ENCODE data around the gene CPNE7. TPM values are rescaled to one million over a fixed set of nuclear protein-coding genes. Genes with fewer than 3 reads are reported as not detected.
"Not testable (repeated sequence)": the region's sequence is repeated elsewhere in the genome, so short reads cannot be mapped to it uniquely, and the experiment has no call there.

The CPNE7 gene
- total RNA-seq, 1 donor from 2014 or later, result 5.5 TPM

- no peaks in the 10 kb centered on the region for H3K4me1 Mint-ChIP-seq (ENCODE audit: unreplicated experiment)
- H3K27ac Mint-ChIP-seq (ENCODE audit: unreplicated experiment), result no peak overlapping the region
- no peak for DNase-seq (ENCODE audit: low spot score)
- no peak for TF ChIP-seq CTCF (IDR thresholded peaks at IDR 0.05; ENCODE audit: unreplicated experiment)
- H3K36me3 Mint-ChIP-seq (ENCODE audit: low read depth, unreplicated experiment), result no peaks in the 10 kb centered on the region
- no peak overlapping the region for H3K4me3 Mint-ChIP-seq (ENCODE audit: unreplicated experiment)
- H3K9me3 Mint-ChIP-seq (ENCODE audit: unreplicated experiment), result no peaks in the 10 kb centered on the region
- H3K27me3 Mint-ChIP-seq (ENCODE audit: unreplicated experiment), result no peaks in the 10 kb centered on the region
Observed at GRCh38 chr16:89583895-89584644, 8.5 kb downstream of the CPNE7 start.

- Mint-ChIP-seq H3K27ac (ENCODE audit: unreplicated experiment) (no peak overlapping the region), H3K9me3 (ENCODE audit: unreplicated experiment) (no peaks in the 10 kb centered on the region), H3K36me3 (ENCODE audit: low read depth, unreplicated experiment) (no peaks in the 10 kb centered on the region), H3K4me3 (ENCODE audit: unreplicated experiment) (no peak overlapping the region), H3K27me3 (ENCODE audit: unreplicated experiment) (no peaks in the 10 kb centered on the region), H3K4me1 (ENCODE audit: unreplicated experiment) (no peaks in the 10 kb centered on the region)
- no peak for TF ChIP-seq CTCF (IDR thresholded peaks at IDR 0.05; ENCODE audit: unreplicated experiment)
- no peak for DNase-seq (ENCODE audit: low spot score)
Observed at GRCh38 chr16:89584768-89585549, 9.4 kb downstream of the CPNE7 start.

DNA sequence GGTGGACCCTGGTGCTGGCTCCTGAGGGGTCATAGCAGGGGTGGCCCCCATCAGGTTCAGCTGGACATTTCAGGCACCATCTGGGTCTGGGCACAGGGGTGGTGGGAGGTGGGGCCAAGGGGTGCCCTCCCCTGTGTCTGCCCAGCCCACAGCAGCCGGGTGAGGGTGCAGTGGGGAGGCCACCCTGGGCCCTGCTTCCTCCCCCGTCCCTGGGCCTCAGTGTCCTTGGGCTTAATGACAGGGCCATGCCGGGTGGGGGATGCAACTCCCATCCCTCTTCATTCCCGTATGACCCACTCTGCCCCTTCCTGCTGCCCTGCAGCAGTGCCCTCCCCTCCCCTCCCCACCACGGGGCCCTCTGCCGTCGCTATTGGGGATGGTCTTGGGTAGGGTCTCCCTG is 10.7 kb downstream of the CPNE7 start:
- TF ChIP-seq CTCF (IDR thresholded peaks at IDR 0.05; ENCODE audit: unreplicated experiment), result no peak
- Mint-ChIP-seq H3K36me3 (ENCODE audit: low read depth, unreplicated experiment) (no peaks in the 10 kb centered on the region), H3K4me3 (ENCODE audit: unreplicated experiment) (no peak overlapping the region), H3K27ac (ENCODE audit: unreplicated experiment) (no peak overlapping the region), H3K9me3 (ENCODE audit: unreplicated experiment) (no peaks in the 10 kb centered on the region), H3K4me1 (ENCODE audit: unreplicated experiment) (no peaks in the 10 kb centered on the region), H3K27me3 (ENCODE audit: unreplicated experiment) (no peaks in the 10 kb centered on the region)
- no peak for DNase-seq (ENCODE audit: low spot score)

DNA sequence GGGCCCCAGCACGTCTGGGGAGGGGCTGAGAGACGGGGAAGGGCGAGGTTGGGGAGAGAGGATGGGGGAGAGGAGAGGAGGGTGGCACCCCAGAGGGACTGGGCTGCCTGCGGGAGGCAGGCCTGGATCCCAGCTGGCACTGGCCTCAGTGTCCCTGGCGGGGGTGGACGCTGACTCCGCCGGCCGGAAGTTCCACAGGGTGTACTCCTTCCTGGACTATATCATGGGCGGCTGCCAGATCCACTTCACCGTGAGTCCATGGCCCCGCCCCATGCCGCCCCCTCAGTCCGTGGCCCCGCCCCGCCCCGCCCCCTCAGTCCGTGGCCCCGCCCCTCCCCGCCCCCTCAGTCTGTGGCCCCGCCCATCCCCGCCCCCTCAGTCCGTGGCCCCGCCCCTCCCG is 11.3 kb downstream of the CPNE7 start:
- Mint-ChIP-seq H3K4me1 (ENCODE audit: unreplicated experiment) (no peaks in the 10 kb centered on the region), H3K4me3 (ENCODE audit: unreplicated experiment) (no peak overlapping the region), H3K36me3 (ENCODE audit: low read depth, unreplicated experiment) (no peaks in the 10 kb centered on the region), H3K27ac (ENCODE audit: unreplicated experiment) (no peak overlapping the region), H3K27me3 (ENCODE audit: unreplicated experiment) (no peaks in the 10 kb centered on the region), H3K9me3 (ENCODE audit: unreplicated experiment) (no peaks in the 10 kb centered on the region)
- no peak for DNase-seq (ENCODE audit: low spot score)
- no peak for TF ChIP-seq CTCF (IDR thresholded peaks at IDR 0.05; ENCODE audit: unreplicated experiment)

DNA sequence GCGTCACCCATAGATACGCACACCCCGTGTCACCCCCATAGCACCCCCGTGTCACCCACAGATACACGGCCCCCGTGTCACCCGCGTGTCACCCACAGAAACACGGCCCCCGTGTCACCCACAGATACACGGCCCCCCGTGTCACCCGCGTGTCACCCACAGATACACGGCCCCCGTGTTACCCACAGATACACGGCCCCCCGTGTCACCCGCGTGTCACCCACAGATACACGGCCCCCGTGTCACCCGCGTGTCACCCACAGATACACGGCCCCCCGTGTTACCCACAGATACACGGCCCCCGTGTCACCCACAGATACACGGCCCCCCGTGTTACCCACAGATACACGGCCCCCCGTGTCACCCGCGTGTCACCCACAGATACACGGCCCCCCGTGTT is 12.1 kb downstream of the CPNE7 start:
- H3K4me3 Mint-ChIP-seq (ENCODE audit: unreplicated experiment); H3K9me3 Mint-ChIP-seq (ENCODE audit: unreplicated experiment); H3K27ac Mint-ChIP-seq (ENCODE audit: unreplicated experiment); H3K27me3 Mint-ChIP-seq (ENCODE audit: unreplicated experiment); DNase-seq (ENCODE audit: low spot score); H3K36me3 Mint-ChIP-seq (ENCODE audit: low read depth, unreplicated experiment); H3K4me1 Mint-ChIP-seq (ENCODE audit: unreplicated experiment): not testable (repeated sequence)
